SK-N-MC (cell line): ENCODE results near the gene DOCK9.
A peak's percentile ranks its signal among the peaks of the same experiment; 100 is the strongest.
"Not testable (repeated sequence)": the region's sequence is repeated elsewhere in the genome, so short reads cannot be mapped to it uniquely, and the experiment has no call there.

Experiments used
- DNase-seq: peaks from one replicate; pipeline ENCODE4 v3.0.0-alpha.2; 2011; ENCODE audit warnings: low read depth, low spot score
- H3K27ac ChIP-seq: fragments of 200-600 bp; sonication (generic); 2 replicates; pipeline ENCODE4 v1.5.1; 2016; ENCODE audit warnings: mixed run types
- H3K36me3 ChIP-seq: fragments of 200-600 bp; sonication (generic); 2 replicates; pipeline ENCODE4 v1.6.1; 2017; ENCODE audit warnings: antibody characterized with exemption, low read length, mixed read lengths; ENCODE audit not compliant: insufficient read depth
- H3K4me3 ChIP-seq: fragments of 200-600 bp; sonication (generic); 2 replicates; pipeline ENCODE4 v1.5.1; 2016
- H3K9ac ChIP-seq: fragments of 200-600 bp; sonication (generic); 2 replicates; pipeline ENCODE4 v1.8.0; 2017; ENCODE audit warnings: mixed run types, mixed read lengths; ENCODE audit not compliant: insufficient read length
- H3K9me3 ChIP-seq: fragments of 200-600 bp; sonication (generic); 2 replicates; pipeline ENCODE4 v1.6.1; 2017; ENCODE audit warnings: low read depth, mild to moderate bottlenecking, antibody characterized with exemption, low read length, moderate library complexity, mixed read lengths
- EZH2 ChIP-seq: fragments of 200-600 bp; sonication (generic); IDR thresholded peaks from one replicate; pipeline ENCODE4 v1.6.1; 2017; ENCODE audit warnings: antibody characterized with exemption
- FOXP2 ChIP-seq: optimal IDR thresholded peaks from 2 replicates; pipeline ENCODE3; 2011; ENCODE audit warnings: mild to moderate bottlenecking, moderate library complexity; ENCODE audit not compliant: insufficient read depth; ENCODE audit errors: extremely low read length, control extremely low read depth
- POLR2AphosphoS5 ChIP-seq: IDR thresholded peaks from 2 replicates; pipeline ENCODE4 v1.6.1; 2012; ENCODE audit warnings: mild to moderate bottlenecking, low read depth, low read length, borderline replicate concordance

The DOCK9 gene

DNA sequence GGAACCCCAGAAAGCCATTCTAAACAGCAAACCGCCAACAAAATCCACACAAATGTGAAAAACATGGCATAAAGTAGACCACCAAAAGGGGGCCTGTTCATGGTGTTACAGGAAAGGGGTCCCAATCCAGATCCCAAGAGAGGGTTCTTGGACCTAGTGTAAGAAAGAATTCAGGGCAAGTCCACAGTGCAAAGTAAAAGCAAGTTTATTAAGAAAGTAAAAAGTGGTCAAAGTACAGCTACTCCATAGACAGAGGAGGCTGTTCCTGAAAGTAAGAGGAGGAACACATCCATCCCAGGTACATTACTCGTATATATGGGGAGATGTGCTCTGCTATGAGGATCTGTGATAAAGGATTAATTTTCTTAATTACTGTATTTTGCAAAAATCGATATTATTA is 157.6 kb downstream of the DOCK9 start:
- Histone ChIP-seq H3K36me3 (no peaks in the 10 kb centered on the region), H3K4me3 (no peak overlapping the region), H3K9me3 (no peaks in the 10 kb centered on the region), H3K9ac (no peak overlapping the region), H3K27ac (peak overlapping the region; percentile 99)
- no peak for TF ChIP-seq POLR2AphosphoS5
- TF ChIP-seq EZH2, result no peak
- no peak for TF ChIP-seq FOXP2
- DNase-seq, result no peak

DNA sequence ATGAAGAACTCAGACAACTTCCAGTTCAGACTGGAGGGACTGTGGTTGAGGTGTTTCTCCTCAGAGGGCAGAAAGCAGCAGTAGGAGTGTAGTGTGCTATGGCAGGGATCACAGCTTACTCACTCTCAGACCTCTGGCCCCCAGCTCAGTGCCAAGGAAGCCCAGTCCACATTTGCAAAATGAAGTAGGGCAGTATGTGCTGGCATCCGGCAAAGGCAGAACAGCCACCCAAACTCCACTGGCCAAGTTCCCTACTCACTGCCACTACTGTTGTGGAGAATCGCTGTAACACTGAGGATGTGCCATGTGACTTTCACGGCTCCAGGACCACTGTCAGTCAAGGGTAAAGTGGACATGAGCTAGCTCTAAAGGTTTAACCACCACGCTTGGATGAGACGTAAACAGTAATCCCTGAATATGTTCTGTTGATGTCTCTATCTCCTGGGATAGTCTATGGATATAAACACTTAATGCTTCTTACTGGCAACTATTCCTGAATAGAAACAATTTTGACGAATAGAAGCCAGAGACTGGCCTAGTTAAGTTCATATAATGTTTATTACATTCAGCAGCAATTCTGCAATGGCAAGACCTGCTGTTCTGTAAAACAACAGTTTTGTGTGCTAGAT is 158.4 kb downstream of the DOCK9 start:
- Histone ChIP-seq H3K27ac (peak overlapping the region; percentile 99), H3K4me3 (no peak overlapping the region), H3K9ac (no peak overlapping the region), H3K9me3 (no peaks in the 10 kb centered on the region), H3K36me3 (no peaks in the 10 kb centered on the region)
- TF ChIP-seq FOXP2 (no peak), POLR2AphosphoS5 (no peak), EZH2 (no peak)
- DNase-seq, result no peak

GRCh38 chr13:98816406-98816805 is 161.5 kb downstream of the DOCK9 start:
- Histone ChIP-seq H3K9ac (no peak overlapping the region), H3K9me3 (no peaks in the 10 kb centered on the region), H3K4me3 (no peak overlapping the region), H3K36me3 (no peaks in the 10 kb centered on the region), H3K27ac (no peak overlapping the region)
- DNase-seq, result no peak
- TF ChIP-seq FOXP2 (no peak), POLR2AphosphoS5 (no peak), EZH2 (no peak)

- no peak overlapping the region for H3K9ac ChIP-seq
- no peak for DNase-seq
- no peak overlapping the region for H3K27ac ChIP-seq
- no peak overlapping the region for H3K4me3 ChIP-seq
- TF ChIP-seq POLR2AphosphoS5 (no peak), FOXP2 (no peak), EZH2 (no peak)
- H3K9me3 ChIP-seq, result no peaks in the 10 kb centered on the region
- no peaks in the 10 kb centered on the region for H3K36me3 ChIP-seq
Measured at GRCh38 chr13:98813993-98814392, 163.9 kb downstream of the DOCK9 start.

DNA sequence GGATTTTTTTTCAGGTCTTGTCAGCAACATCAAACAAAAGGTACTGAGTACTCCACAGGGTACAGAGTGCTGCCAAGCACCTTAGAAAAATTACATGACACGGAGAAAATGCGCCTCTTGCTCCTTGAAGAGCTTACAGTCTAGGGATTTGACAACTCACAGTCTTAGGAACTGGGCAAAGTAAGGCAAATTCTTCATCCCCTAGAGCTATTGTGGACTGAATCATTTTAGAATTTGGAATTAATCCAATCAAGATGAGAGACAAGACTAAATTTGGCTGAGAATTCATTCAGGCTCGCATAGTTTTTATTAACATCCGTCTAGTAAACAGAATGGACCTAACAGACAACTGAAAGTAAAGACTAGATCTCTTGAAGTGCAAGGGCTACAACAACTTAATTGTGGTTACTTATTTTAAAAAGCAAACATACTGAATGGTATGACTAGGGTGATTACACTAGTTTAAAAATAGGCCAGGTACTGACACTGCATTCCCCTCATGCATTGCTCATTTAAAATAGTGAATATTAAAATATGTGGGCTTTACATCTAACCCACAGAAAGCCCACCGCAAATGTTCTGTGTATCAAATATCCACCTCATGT is 165.6 kb downstream of the DOCK9 start:
- H3K4me3 ChIP-seq, DNase-seq, H3K36me3 ChIP-seq, H3K9ac ChIP-seq, H3K9me3 ChIP-seq, H3K27ac ChIP-seq: not testable (repeated sequence)

DNA sequence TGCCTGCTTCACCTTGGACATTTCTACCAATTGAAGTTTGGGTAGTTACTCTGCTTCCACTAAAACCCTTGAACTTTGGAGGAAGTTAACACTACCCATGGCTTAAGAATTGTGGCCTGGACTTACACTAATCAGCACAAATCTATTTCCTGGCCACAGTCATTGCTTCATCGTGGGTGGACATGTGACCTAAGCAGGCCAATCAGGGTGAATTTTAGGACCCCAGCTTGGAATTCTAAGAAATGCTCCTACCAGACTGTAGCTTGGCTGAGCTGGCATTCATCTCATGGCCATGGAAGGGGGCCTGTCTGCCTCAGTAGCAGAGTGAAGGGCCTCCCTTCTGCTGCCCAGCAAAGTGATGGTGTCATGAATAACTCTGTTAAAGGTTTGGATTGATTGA is 167.1 kb downstream of the DOCK9 start:
- no peak for DNase-seq
- no peak overlapping the region for H3K27ac ChIP-seq
- H3K9ac ChIP-seq, result no peak overlapping the region
- H3K36me3 ChIP-seq, result no peaks in the 10 kb centered on the region
- no peak overlapping the region for H3K4me3 ChIP-seq
- no peak for TF ChIP-seq FOXP2
- no peaks in the 10 kb centered on the region for H3K9me3 ChIP-seq

DNA sequence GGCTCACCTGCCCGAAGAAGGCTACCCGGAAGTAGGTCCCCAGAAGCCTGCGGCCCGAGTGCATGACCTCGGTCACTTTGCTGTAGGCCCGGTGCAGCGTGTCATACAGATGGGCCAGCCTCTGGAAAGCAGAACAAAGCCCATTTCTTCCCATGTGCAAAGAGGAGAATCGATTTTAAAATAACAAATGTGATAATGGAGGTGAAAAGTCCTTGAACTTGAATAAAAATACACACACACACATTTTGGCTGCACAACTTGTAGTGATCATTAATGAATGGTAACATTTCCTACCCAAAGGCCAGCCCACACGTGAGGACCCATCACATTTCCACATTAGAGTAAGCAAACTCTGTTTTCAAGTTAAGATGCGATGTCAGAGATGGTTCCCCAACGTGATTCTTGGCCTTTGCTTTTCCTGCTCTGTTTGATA is 168.5 kb downstream of the DOCK9 start:
- Histone ChIP-seq H3K4me3 (no peak overlapping the region), H3K9me3 (no peaks in the 10 kb centered on the region), H3K36me3 (no peaks in the 10 kb centered on the region), H3K9ac (no peak overlapping the region), H3K27ac (no peak overlapping the region)
- DNase-seq, result no peak
- TF ChIP-seq EZH2 (no peak), FOXP2 (no peak), POLR2AphosphoS5 (no peak)

GRCh38 chr13:98807774-98808173 is 170.1 kb downstream of the DOCK9 start:
- no peak overlapping the region for H3K27ac ChIP-seq
- no peaks in the 10 kb centered on the region for H3K9me3 ChIP-seq
- DNase-seq, result no peak
- no peak overlapping the region for H3K4me3 ChIP-seq
- no peak overlapping the region for H3K9ac ChIP-seq
- H3K36me3 ChIP-seq, result no peaks in the 10 kb centered on the region
- TF ChIP-seq POLR2AphosphoS5 (no peak), EZH2 (no peak), FOXP2 (no peak)

GRCh38 chr13:98804336-98804855 is 173.5 kb downstream of the DOCK9 start:
- TF ChIP-seq POLR2AphosphoS5, result no peak
- no peak for TF ChIP-seq EZH2
- TF ChIP-seq FOXP2, result no peak
- Histone ChIP-seq H3K27ac (no peak overlapping the region), H3K36me3 (no peaks in the 10 kb centered on the region), H3K9me3 (no peaks in the 10 kb centered on the region), H3K4me3 (no peak overlapping the region), H3K9ac (no peak overlapping the region)
- no peak for DNase-seq
